Spleen (tissue), 11 donors: ENCODE measurements around the gene MORN4. TPM values are rescaled to one million over a fixed set of nuclear protein-coding genes. Genes with fewer than 3 reads are reported as not detected.
A peak's percentile ranks its signal among the peaks of the same experiment; 100 is the strongest.

Experiments used
- DNase-seq: peaks from one replicate; pipeline ENCODE4 v3.0.0-alpha.2; 2020
- H3K27ac ChIP-seq, 8 donors: fragments of 200-600 bp; sonication (generic) in 7 of 8; 1 replicate in 4 of 8; 2 replicates in 4 of 8; pipeline versions ENCODE4 v1.5.0 to v1.8.0; 2016 to 2021; ENCODE audit warnings: inconsistent platforms in 4 of 8, mild to moderate bottlenecking in 4 of 8, moderate library complexity in 1 of 8
- H3K27me3 ChIP-seq, 7 donors: fragments of 200-600 bp; sonication (generic) in 6 of 7; replicated peaks in 1 of 7; 1 replicate in 4 of 7; 2 replicates in 3 of 7; pipeline versions ENCODE4 v1.5.0 to v1.8.0; 2016 to 2021; ENCODE audit warnings: inconsistent platforms in 3 of 7, mild to moderate bottlenecking in 1 of 7
- H3K36me3 ChIP-seq, 6 donors: fragments of 200-600 bp; sonication (generic) in 5 of 6; 1 replicate in 4 of 6; 2 replicates in 2 of 6; pipeline versions ENCODE4 v1.5.0 to v1.8.0; 2016 to 2021; ENCODE audit warnings: inconsistent platforms in 2 of 6
- H3K4me1 ChIP-seq, 6 donors: fragments of 200-600 bp; sonication (generic) in 5 of 6; 1 replicate in 3 of 6; 2 replicates in 3 of 6; pipeline versions ENCODE4 v1.5.0 to v1.8.0; 2016 to 2021; ENCODE audit warnings: inconsistent platforms in 3 of 6
- H3K4me3 ChIP-seq, 8 donors: fragments of 200-600 bp; sonication (generic) in 7 of 8; 1 replicate in 4 of 8; 2 replicates in 4 of 8; pipeline versions ENCODE4 v1.5.0 to v1.8.0; 2016 to 2021; ENCODE audit warnings: inconsistent platforms in 4 of 8, mild to moderate bottlenecking in 4 of 8, moderate library complexity in 2 of 8
- H3K9me3 ChIP-seq, 8 donors: fragments of 200-600 bp; sonication (generic) in 7 of 8; 1 replicate in 4 of 8; 2 replicates in 4 of 8; pipeline versions ENCODE4 v1.5.0 to v1.8.0; 2016 to 2021; ENCODE audit warnings: inconsistent platforms in 4 of 8
- POLR2A ChIP-seq, 3 donors: fragments of 450-650 bp; IDR thresholded peaks; one replicate each; pipeline ENCODE4 v1.5.1; 2017; ENCODE audit warnings: antibody characterized with exemption in 3 of 3, mild to moderate bottlenecking in 1 of 3
- POLR2AphosphoS5 ChIP-seq, 3 donors: sonication (generic); formaldehyde crosslinking; IDR thresholded peaks; one replicate each; pipeline ENCODE4 v1.5.1; 2017; ENCODE audit warnings: antibody characterized with exemption in 3 of 3
- WGBS, 5 donors: extraction: QIAGEN DNeasy Blood & Tissue Kit in 3 of 5; methylation state at CpG; one replicate each; pipeline versions ENCODE4 v1.1.5 to v1.1.7; 2013 to 2018; 5-methylcytosine and 5-hydroxymethylcytosine counted together
- intact Hi-C: fragments of 100-400 bp; cut with DNase I; formaldehyde crosslinking; loops from one replicate; pipeline ENCODE4 v1.15.0; 2023; ENCODE audit warnings: low total_unique reads
- polyA plus RNA-seq, 3 donors: library from polyadenylated mRNA; stranded (reverse); fragments of 200-250 nt; gene quantifications; one replicate each; pipeline ENCODE4 v1.2.1, GENCODE V29; 2013
- total RNA-seq, 7 donors: library from RNA; depleted of rRNA in 3 of 7; stranded (reverse); fragments of >200 nt in 3 of 7; fragmentation: NEBNext Ultra II Directional in 4 of 7; extraction: Animal tissue kit (Norgen Biotek cat#: 25700) in 4 of 7; gene quantifications; one replicate each; pipeline versions ENCODE4 v1.1.0 to v1.2.1, GENCODE V29; 2016 to 2021
- TF ChIP-seq, protein P1 (sequence below), 11 experiments: fragments of 200-600 bp in 7 of 11; fragments of 450-650 bp in 4 of 11; sonication (generic) in 4 of 11; IDR thresholded peaks in 8 of 11; conservative IDR thresholded peaks in 3 of 11; 1 replicate in 7 of 11; 2 replicates in 4 of 11; pipeline versions ENCODE4 v1.4.0 to v1.8.0; 2016 to 2021; ENCODE audit warnings: antibody characterized with exemption in 11 of 11, inconsistent platforms in 4 of 11, mild to moderate bottlenecking in 1 of 11
- donor health status: healthy with polysubstance abuse.
- donor health status: DM: no; HTN: no; CAD: no; lungs with moderate emphysema.
- donor health status: DM: no; HTN: no; CAD: no.
- donor health status: Bipolar disorder and iron deficiency.
- donor health status: healthy.
- donor health status: DM: no; HTN: no; CAD: no.
- donor health status: DM: yes; HTN: yes; CAD: no.

The MORN4 gene
- total and polyA plus RNA-seq, 10 donors = 1.6 to 5.0 (median 2.7) TPM

DNA sequence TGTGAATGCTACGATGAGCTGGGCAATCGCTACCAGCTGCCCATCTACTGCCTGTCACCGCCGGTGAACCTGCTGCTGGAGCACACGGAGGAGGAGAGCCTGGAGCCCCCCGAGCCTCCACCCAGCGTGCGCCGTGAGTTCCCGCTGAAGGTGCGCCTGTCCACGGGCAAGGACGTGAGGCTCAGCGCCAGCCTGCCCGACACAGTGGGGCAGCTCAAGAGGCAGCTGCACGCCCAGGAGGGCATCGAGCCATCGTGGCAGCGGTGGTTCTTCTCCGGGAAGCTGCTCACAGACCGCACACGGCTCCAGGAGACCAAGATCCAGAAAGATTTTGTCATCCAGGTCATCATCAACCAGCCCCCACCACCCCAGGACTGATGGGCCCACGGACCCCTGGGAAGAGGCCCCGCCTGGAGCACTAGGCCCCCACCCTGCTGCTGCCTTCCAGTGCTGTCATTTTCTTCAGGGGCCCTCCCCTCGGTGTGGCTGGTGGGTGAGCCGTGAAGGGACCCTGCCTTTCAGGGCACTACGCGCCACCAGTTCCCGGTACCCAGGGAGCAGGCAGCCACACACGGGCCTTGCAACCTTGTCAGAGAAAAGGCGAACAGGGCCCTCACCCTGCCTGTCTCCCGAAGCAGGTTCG lies 63.0 kb downstream of the MORN4 start:
- DNase-seq = peak; percentile 51
- Histone ChIP-seq H3K4me3 (no peak overlapping the region), H3K9me3 (no peaks in the 10 kb centered on the region), H3K27me3 (no peaks in the 10 kb centered on the region), H3K27ac (no peak overlapping the region), H3K36me3 (peaks cover 0 to 47% (median 13%) of the 10 kb centered on the region in 6 donors), H3K4me1 (peaks cover 0 to 11% (median 8%) of the 10 kb centered on the region in 6 donors)
- TF ChIP-seq POLR2A (IDR thresholded peaks at IDR 0.05) = no peak
- TF ChIP-seq, protein P1, sequence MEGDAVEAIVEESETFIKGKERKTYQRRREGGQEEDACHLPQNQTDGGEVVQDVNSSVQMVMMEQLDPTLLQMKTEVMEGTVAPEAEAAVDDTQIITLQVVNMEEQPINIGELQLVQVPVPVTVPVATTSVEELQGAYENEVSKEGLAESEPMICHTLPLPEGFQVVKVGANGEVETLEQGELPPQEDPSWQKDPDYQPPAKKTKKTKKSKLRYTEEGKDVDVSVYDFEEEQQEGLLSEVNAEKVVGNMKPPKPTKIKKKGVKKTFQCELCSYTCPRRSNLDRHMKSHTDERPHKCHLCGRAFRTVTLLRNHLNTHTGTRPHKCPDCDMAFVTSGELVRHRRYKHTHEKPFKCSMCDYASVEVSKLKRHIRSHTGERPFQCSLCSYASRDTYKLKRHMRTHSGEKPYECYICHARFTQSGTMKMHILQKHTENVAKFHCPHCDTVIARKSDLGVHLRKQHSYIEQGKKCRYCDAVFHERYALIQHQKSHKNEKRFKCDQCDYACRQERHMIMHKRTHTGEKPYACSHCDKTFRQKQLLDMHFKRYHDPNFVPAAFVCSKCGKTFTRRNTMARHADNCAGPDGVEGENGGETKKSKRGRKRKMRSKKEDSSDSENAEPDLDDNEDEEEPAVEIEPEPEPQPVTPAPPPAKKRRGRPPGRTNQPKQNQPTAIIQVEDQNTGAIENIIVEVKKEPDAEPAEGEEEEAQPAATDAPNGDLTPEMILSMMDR (IDR thresholded peaks at IDR 0.05 in 8 of 11, conservative IDR thresholded peaks at IDR 0.05 in 3 of 11) = no peak
- TF ChIP-seq POLR2AphosphoS5 (IDR thresholded peaks at IDR 0.05) = no peak
- 89 to 97% (median 94%) methylated on average over 17 to 33 of the region's 33 CpGs for WGBS, 5 donors
- intact Hi-C loops = no loop called here

DNA sequence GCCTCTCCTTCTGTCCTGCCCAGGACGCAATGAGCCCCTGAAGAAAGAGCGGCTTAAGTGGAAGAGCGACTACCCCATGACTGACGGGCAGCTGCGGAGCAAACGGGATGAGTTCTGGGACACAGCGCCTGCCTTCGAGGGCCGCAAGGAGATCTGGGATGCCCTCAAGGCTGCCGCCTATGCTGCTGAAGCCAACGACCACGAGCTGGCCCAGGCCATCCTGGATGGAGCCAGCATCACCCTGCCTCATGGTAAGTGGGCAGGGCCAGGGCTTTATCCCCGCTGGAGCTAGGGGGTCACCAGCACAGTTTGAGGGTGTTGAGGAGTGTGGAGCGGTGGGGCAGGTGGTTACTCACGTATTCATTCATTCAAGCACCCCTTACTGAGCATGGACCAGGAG lies 65.4 kb downstream of the MORN4 start:
- peak; percentile 49 for DNase-seq
- H3K4me3 ChIP-seq = no peak overlapping the region
- 89 to 96% (median 95%) methylated on average over 15 of the region's 15 CpGs for WGBS, 5 donors
- peaks cover 0 to 47% (median 13%) of the 10 kb centered on the region in 6 donors for H3K36me3 ChIP-seq
- peaks cover 0 to 11% (median 8%) of the 10 kb centered on the region in 6 donors for H3K4me1 ChIP-seq
- no peaks in the 10 kb centered on the region for H3K27me3 ChIP-seq
- no peak overlapping the region for H3K27ac ChIP-seq
- no peaks in the 10 kb centered on the region for H3K9me3 ChIP-seq
- intact Hi-C loops = no loop called here
- TF ChIP-seq POLR2A (IDR thresholded peaks at IDR 0.05) = no peak
- TF ChIP-seq, protein P1 (IDR thresholded peaks at IDR 0.05 in 8 of 11, conservative IDR thresholded peaks at IDR 0.05 in 3 of 11) = no peak

DNA sequence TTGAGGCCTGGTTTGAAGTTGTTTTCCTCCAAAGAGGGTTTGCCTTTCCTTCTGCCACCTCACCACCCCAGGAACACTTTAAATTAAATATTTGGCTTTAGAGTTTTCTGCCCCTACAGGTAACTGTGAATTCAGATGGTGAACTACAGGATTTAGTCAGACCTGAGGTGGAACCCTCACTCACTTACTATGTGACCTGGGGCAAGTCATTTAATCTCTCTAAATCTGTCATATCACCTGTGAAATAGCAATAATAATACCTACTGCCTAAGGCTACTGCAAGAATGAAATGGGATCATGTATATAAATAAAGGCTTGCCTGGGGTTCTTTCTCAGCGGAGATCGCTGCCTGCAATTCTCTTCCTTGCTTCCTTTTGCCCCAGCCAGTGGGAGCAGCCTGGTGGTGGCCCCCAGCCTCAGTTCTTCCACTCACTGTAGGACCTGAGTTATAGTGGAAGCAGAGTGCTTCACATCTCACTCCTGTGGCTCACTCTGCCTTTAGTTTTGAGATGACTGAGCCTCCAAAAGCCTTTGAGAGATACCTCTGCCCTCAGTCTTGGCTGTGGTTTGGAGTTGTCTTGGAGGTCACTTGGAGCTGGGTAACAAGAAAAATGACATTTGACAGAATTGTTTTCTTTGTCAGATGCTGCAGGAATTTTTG lies 66.8 kb downstream of the MORN4 start:
- Histone ChIP-seq H3K4me3 (no peak overlapping the region), H3K27me3 (no peaks in the 10 kb centered on the region), H3K36me3 (peaks cover 0 to 41% (median 13%) of the 10 kb centered on the region in 6 donors), H3K9me3 (no peaks in the 10 kb centered on the region), H3K27ac (no peak overlapping the region), H3K4me1 (no peaks in the 10 kb centered on the region)
- no peak for DNase-seq
- intact Hi-C loops = no loop called here
- WGBS, 5 donors = 73 to 98% (median 87%) methylated on average over 2 of the region's 2 CpGs
- TF ChIP-seq POLR2A (IDR thresholded peaks at IDR 0.05) = no peak
- TF ChIP-seq, protein P1 (IDR thresholded peaks at IDR 0.05 in 8 of 11, conservative IDR thresholded peaks at IDR 0.05 in 3 of 11) = no peak

DNA sequence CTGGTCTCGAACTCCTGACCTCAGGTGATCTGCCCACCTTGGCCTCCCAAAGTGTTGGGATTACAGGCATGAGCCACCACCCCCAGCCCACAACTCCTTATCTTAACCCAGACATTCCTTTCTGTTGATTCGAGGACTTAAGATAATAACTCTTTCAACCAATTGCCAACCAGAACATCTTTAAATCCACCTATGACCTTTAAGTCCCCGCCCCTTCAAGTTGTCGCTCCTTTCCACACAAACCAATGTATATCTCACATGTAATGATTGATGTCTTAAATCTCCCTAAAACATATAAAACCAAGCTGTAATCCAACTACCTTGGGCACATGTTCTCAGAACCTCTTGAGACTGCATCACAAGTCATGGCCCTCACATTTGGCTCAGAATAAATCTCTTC lies 68.5 kb downstream of the MORN4 start:
- H3K27ac ChIP-seq = no peak overlapping the region
- peaks cover 0 to 5% (median 0%) of the 10 kb centered on the region in 6 donors for H3K4me1 ChIP-seq
- peak; percentile 3 for DNase-seq
- TF ChIP-seq POLR2AphosphoS5 (IDR thresholded peaks at IDR 0.05) = no peak
- TF ChIP-seq POLR2A (IDR thresholded peaks at IDR 0.05) = no peak
- TF ChIP-seq, protein P1 (IDR thresholded peaks at IDR 0.05 in 8 of 11, conservative IDR thresholded peaks at IDR 0.05 in 3 of 11) = no peak
- intact Hi-C loops = no loop called here
- no peaks in the 10 kb centered on the region for H3K9me3 ChIP-seq
- WGBS, 5 donors = 90 to 95% (median 93%) methylated on average over 4 of the region's 4 CpGs
- no peaks in the 10 kb centered on the region for H3K27me3 ChIP-seq
- no peak overlapping the region for H3K4me3 ChIP-seq
- H3K36me3 ChIP-seq = peaks cover 0 to 24% (median 8%) of the 10 kb centered on the region in 6 donors
